Measurements from ENCODE around the gene CDK5RAP2. TPM values are rescaled to one million over a fixed set of nuclear protein-coding genes. Genes with fewer than 3 reads are reported as not detected.

The CDK5RAP2 gene
- total RNA-seq, 4 donors from 2014 or later: 48.1 to 127 (median 76.7) TPM

GRCh38 chr9:120450916-120451315, 129.1 kb downstream of the CDK5RAP2 start:
- 92 to 95% methylated on average over 3 of the region's 3 CpGs for WGBS, 2 donors

GRCh38 chr9:120449566-120449965, 130.4 kb downstream of the CDK5RAP2 start:
- WGBS, 2 donors: 98% methylated on average over 2 of the region's 2 CpGs
- H3K27ac ChIP-seq: no peak overlapping the region
- no peaks in the 10 kb centered on the region for H3K27me3 ChIP-seq
- TF ChIP-seq EP300 (IDR thresholded peaks at IDR 0.05) (no peak), POLR2A (IDR thresholded peaks at IDR 0.05) (no peak), CTCF (IDR thresholded peaks at IDR 0.05) (no peak)
- peaks cover 0 to 66% (median 8%) of the 10 kb centered on the region in 3 donors for H3K36me3 ChIP-seq
- no peaks in the 10 kb centered on the region for H3K4me1 ChIP-seq
- DNase-seq (ENCODE audit: low spot score in 2 of 2): no peak
- H3K9me3 ChIP-seq: no peaks in the 10 kb centered on the region
- no peak overlapping the region for H3K4me3 ChIP-seq

More at GRCh38 chr9:120450916-120451315, 129.1 kb downstream of the CDK5RAP2 start:
- H3K4me3 ChIP-seq: no peak overlapping the region
- peaks cover 0 to 6% (median 0%) of the 10 kb centered on the region in 4 donors for H3K9me3 ChIP-seq
- H3K4me1 ChIP-seq: no peaks in the 10 kb centered on the region
- H3K27ac ChIP-seq: no peak overlapping the region
- no peak for DNase-seq (ENCODE audit: low spot score in 2 of 2)
- TF ChIP-seq CTCF (IDR thresholded peaks at IDR 0.05) (no peak), POLR2A (IDR thresholded peaks at IDR 0.05) (no peak), EP300 (IDR thresholded peaks at IDR 0.05) (no peak)
- H3K36me3 ChIP-seq: peaks cover 0 to 65% (median 8%) of the 10 kb centered on the region in 3 donors
- no peaks in the 10 kb centered on the region for H3K27me3 ChIP-seq

- Histone ChIP-seq H3K9me3 (no peaks in the 10 kb centered on the region), H3K27ac (no peak overlapping the region), H3K27me3 (no peaks in the 10 kb centered on the region), H3K4me3 (no peak overlapping the region), H3K4me1 (peaks cover 0 to 13% (median 0%) of the 10 kb centered on the region in 4 donors), H3K36me3 (peaks cover 0 to 56% (median 0%) of the 10 kb centered on the region in 3 donors)
- DNase-seq (ENCODE audit: low spot score in 2 of 2): no peak
- TF ChIP-seq CTCF (IDR thresholded peaks at IDR 0.05): no peak
- no peak for TF ChIP-seq POLR2A (IDR thresholded peaks at IDR 0.05)
- no peak for TF ChIP-seq EP300 (IDR thresholded peaks at IDR 0.05)
- WGBS, 2 donors: 93 to 97% methylated on average over 9 of the region's 9 CpGs
These were observed 131.9 kb downstream of the CDK5RAP2 start for GRCh38 chr9:120447959-120448500.

- H3K27me3 ChIP-seq: no peaks in the 10 kb centered on the region
- H3K36me3 ChIP-seq: peaks cover 0 to 62% (median 0%) of the 10 kb centered on the region in 3 donors
- H3K4me1 ChIP-seq: peaks cover 0 to 26% (median 0%) of the 10 kb centered on the region in 4 donors
- DNase-seq (ENCODE audit: low spot score in 2 of 2): no peak
- no peaks in the 10 kb centered on the region for H3K9me3 ChIP-seq
- WGBS, 2 donors: 69 to 82% methylated on average over 4 of the region's 4 CpGs
- no peak overlapping the region for H3K4me3 ChIP-seq
- no peak for TF ChIP-seq EP300 (IDR thresholded peaks at IDR 0.05)
- TF ChIP-seq CTCF (IDR thresholded peaks at IDR 0.05): no peak
- TF ChIP-seq POLR2A (IDR thresholded peaks at IDR 0.05): no peak
- no peak overlapping the region for H3K27ac ChIP-seq
These were observed 133.3 kb downstream of the CDK5RAP2 start for GRCh38 chr9:120446671-120447070.

- WGBS, 2 donors: 81 to 90% methylated on average over 3 of the region's 3 CpGs
These were observed 136.0 kb downstream of the CDK5RAP2 start for GRCh38 chr9:120443976-120444375.

More at GRCh38 chr9:120443976-120444375, 136.0 kb downstream of the CDK5RAP2 start:
- H3K9me3 ChIP-seq: no peaks in the 10 kb centered on the region
- H3K4me3 ChIP-seq: no peak overlapping the region
- no peak for TF ChIP-seq CTCF (IDR thresholded peaks at IDR 0.05)
- no peak for TF ChIP-seq EP300 (IDR thresholded peaks at IDR 0.05)
- TF ChIP-seq POLR2A (IDR thresholded peaks at IDR 0.05): no peak
- peaks cover 0 to 27% (median 0%) of the 10 kb centered on the region in 4 donors for H3K4me1 ChIP-seq
- H3K27me3 ChIP-seq: no peaks in the 10 kb centered on the region
- no peak overlapping the region for H3K27ac ChIP-seq
- no peak for DNase-seq (ENCODE audit: low spot score in 2 of 2)
- peaks cover 0 to 76% (median 7%) of the 10 kb centered on the region in 3 donors for H3K36me3 ChIP-seq
